ENCODE data around the gene RNF113A.
"Not testable (repeated sequence)": the region's sequence is repeated elsewhere in the genome, so short reads cannot be mapped to it uniquely, and the experiment has no call there.

RNF113A gene

DNA sequence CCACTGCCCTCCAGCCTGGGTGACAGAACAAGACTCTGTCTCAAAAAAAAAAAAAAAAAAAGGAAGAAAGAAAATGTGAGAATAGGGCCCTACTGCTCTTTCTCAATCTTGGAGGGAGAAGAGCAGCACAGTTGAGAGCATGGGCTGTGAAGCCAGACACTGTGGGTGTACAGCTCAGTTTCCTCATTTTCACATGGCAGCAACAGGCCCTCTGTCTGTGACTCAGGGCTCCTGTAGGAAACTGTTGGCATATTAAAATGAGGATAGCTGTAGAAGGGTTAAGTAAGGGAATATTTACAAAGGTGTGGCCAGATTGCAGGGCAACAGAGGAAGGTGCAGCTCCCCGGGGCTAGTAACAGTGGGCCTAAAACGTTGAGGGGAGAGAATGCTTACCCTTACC is 27.6 kb upstream of the RNF113A start:
- Histone ChIP-seq H3K36me3 (no peaks in the 10 kb centered on the region), H3K9me3 (no peaks in the 10 kb centered on the region), H3K4me1 (no peaks in the 10 kb centered on the region), H3K4me3 (no peak overlapping the region), H3K27ac (no peak overlapping the region), H3K27me3 (no peaks in the 10 kb centered on the region)
- TF ChIP-seq, protein P1, sequence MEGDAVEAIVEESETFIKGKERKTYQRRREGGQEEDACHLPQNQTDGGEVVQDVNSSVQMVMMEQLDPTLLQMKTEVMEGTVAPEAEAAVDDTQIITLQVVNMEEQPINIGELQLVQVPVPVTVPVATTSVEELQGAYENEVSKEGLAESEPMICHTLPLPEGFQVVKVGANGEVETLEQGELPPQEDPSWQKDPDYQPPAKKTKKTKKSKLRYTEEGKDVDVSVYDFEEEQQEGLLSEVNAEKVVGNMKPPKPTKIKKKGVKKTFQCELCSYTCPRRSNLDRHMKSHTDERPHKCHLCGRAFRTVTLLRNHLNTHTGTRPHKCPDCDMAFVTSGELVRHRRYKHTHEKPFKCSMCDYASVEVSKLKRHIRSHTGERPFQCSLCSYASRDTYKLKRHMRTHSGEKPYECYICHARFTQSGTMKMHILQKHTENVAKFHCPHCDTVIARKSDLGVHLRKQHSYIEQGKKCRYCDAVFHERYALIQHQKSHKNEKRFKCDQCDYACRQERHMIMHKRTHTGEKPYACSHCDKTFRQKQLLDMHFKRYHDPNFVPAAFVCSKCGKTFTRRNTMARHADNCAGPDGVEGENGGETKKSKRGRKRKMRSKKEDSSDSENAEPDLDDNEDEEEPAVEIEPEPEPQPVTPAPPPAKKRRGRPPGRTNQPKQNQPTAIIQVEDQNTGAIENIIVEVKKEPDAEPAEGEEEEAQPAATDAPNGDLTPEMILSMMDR (IDR thresholded peaks at IDR 0.05) = no peak
- intact Hi-C loops (cut with DNase I; ENCODE audit: low total_unique reads) = no loop called here
- no peak for DNase-seq

DNA sequence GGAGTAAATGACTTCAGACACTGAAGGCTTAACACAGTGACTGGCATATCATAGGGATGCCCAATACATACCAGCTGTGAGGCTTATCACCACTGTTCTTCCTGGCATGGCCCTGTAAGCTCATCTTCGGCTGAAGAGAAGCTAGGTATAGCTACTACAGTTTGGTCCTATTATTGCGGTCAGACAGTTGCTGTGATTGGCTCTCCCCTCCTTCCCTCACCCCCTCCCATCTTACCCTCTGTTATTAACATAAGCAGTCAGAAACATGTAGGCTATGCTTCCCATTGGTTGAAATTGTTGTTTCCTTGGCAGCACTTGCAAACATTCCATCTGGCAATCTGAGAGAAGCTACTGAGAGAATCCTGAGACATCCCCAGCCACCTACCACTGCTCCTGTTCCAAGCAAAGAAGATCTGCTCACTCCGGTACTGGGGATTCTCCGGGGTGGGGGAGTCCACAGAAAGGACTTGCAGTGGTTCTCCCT is 24.4 kb upstream of the RNF113A start, which contains the start of gene AKAP14:
Gene AKAP14, plus strand, starts transcription at position 51 of the 484 bp plus-strand sequence. CDS start 7,331 bp downstream, outside the sequence.
- Histone ChIP-seq H3K27me3 (no peaks in the 10 kb centered on the region), H3K36me3 (no peaks in the 10 kb centered on the region), H3K4me3 (no peak within 1 kb of the TSS), H3K27ac (no peak within 1 kb of the TSS), H3K9me3 (no peaks in the 10 kb centered on the region), H3K4me1 (no peaks in the 10 kb centered on the region)
- DNase-seq = no peak
- TF ChIP-seq, protein P1 (IDR thresholded peaks at IDR 0.05) = no peak
- intact Hi-C loops (cut with DNase I; ENCODE audit: low total_unique reads) = no loop called here

- H3K27me3 ChIP-seq; H3K9me3 ChIP-seq; H3K4me1 ChIP-seq; DNase-seq; intact Hi-C loops (cut with DNase I; ENCODE audit: low total_unique reads); H3K36me3 ChIP-seq; H3K27ac ChIP-seq; H3K4me3 ChIP-seq: not testable (repeated sequence)
These were observed 20.6 kb upstream of the RNF113A start for GRCh38 chrX:119891961-119892692.

DNA sequence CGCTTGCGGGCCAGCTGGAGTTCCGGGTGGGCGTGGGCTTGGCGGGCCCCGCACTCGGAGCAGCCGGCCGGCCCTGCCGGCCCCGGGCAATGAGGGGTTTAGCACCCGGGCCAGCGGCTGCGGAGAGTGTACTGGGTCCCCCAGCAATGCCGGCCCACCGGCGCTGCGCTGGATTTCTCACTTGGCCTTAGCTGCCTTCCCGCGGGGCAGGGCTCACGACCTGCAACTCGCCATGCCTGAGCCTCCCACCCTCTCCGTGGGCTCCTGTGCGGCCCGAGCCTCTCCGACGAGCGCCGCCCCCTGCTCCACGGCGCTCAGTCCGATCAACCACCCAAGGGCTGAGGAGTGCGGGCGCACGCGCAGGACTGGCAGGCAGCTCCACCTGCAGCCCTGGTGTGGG is 19.1 kb upstream of the RNF113A start:
- DNase-seq; H3K9me3 ChIP-seq; H3K4me3 ChIP-seq; H3K27ac ChIP-seq; H3K36me3 ChIP-seq; H3K4me1 ChIP-seq; H3K27me3 ChIP-seq; intact Hi-C loops (cut with DNase I; ENCODE audit: low total_unique reads): not testable (repeated sequence)

GRCh38 chrX:119887721-119888425 is 16.3 kb upstream of the RNF113A start:
- Histone ChIP-seq H3K4me3 (peak overlapping the region in 1 of 2 donors; percentile 12), H3K27ac (no peak overlapping the region), H3K36me3 (no peaks in the 10 kb centered on the region), H3K27me3 (peaks cover 0 to 7% of the 10 kb centered on the region in 2 donors), H3K9me3 (no peaks in the 10 kb centered on the region), H3K4me1 (no peaks in the 10 kb centered on the region)
- DNase-seq = peak in 1 of 2 donors; percentile 21
- TF ChIP-seq, protein P1 (IDR thresholded peaks at IDR 0.05) = peak in 1 of 2 experiments; percentile 28
- intact Hi-C loops (cut with DNase I; ENCODE audit: low total_unique reads) = no loop called here

DNA sequence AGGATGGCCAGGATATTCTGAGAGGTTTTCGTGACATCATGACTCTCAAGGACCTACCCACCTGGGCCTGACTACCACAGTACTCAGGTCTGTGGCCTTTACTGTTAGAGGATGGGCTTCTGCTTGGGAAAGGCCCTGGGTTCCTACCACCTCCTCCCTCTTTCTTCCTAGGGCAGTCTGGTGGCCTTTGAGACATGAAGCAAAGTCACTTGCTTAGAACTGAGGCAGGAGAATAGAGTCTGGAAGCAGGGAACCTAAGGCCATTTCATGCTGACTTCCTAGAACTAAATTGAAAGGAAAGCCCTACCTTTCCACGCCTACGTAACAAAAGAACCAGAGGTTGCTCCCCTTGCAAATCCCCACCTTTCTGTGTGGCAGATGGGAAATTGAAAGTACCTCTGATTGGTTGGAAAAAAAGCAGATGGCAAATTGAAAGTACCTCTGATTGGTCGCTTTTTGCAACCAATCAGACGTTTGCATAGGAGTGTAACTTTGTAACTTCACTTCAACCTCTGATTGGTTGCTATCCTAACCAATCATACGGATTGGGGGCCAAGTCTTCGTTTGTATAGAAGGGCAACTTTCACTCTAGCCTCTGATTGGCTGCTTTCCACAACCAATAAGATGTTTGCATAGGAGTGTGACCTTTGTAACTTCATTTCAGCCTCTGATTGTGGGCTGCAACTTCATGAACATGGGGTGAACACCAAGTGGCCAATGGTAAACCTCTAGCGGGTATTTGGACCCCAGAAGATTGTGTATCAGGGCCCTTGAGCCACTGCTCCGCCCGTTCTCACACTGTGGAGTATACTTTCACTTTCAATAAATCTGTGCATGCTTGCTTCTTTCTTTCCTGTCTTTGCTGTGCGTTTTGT is 14.3 kb upstream of the RNF113A start:
- Histone ChIP-seq H3K27me3 (peaks cover 0 to 7% of the 10 kb centered on the region in 2 donors), H3K36me3 (no peaks in the 10 kb centered on the region), H3K27ac (no peak overlapping the region), H3K4me3 (no peak overlapping the region), H3K9me3 (no peaks in the 10 kb centered on the region), H3K4me1 (no peaks in the 10 kb centered on the region)
- TF ChIP-seq, protein P1 (IDR thresholded peaks at IDR 0.05) = no peak
- DNase-seq = no peak
- intact Hi-C loops (cut with DNase I; ENCODE audit: low total_unique reads) = no loop called here
